Stimulated activated CD4-positive, alpha-beta T cell treated with anti-CD3 and anti-CD28 coated beads, TNF-alpha, amount 100 ng/mL, for 4 hours (primary cell): ENCODE results near the gene DOCK9.
"Not testable (repeated sequence)": the region's sequence is repeated elsewhere in the genome, so short reads cannot be mapped to it uniquely, and the experiment has no call there.

Experiments
- DNase-seq, 3 experiments: peaks; one replicate each; pipeline ENCODE4 v3.0.0-alpha.2; 2020; ENCODE audit warnings: low read depth in 3 of 3

Gene DOCK9

GRCh38 chr13:98823442-98823841, 154.4 kb downstream of the DOCK9 start:
- no peak for DNase-seq

- DNase-seq, result no peak
Measured at GRCh38 chr13:98822225-98822606, 155.6 kb downstream of the DOCK9 start.

- DNase-seq, result no peak
Measured at GRCh38 chr13:98821372-98822224, 156.3 kb downstream of the DOCK9 start.

GRCh38 chr13:98820744-98821371, 157.0 kb downstream of the DOCK9 start:
- no peak for DNase-seq

- DNase-seq, result no peak
Measured at GRCh38 chr13:98820300-98820699, 157.6 kb downstream of the DOCK9 start.

- no peak for DNase-seq
Measured at GRCh38 chr13:98819382-98820010, 158.4 kb downstream of the DOCK9 start.

- no peak for DNase-seq
Measured at GRCh38 chr13:98816406-98816805, 161.5 kb downstream of the DOCK9 start.

GRCh38 chr13:98813993-98814392, 163.9 kb downstream of the DOCK9 start:
- DNase-seq, result no peak

GRCh38 chr13:98812186-98812790, 165.6 kb downstream of the DOCK9 start:
- DNase-seq, result not testable (repeated sequence)

GRCh38 chr13:98810746-98811145, 167.1 kb downstream of the DOCK9 start:
- DNase-seq, result no peak

- DNase-seq, result no peak
Measured at GRCh38 chr13:98809345-98809777, 168.5 kb downstream of the DOCK9 start.

- DNase-seq, result no peak
Measured at GRCh38 chr13:98807774-98808173, 170.1 kb downstream of the DOCK9 start.

GRCh38 chr13:98804336-98804855, 173.5 kb downstream of the DOCK9 start:
- DNase-seq, result no peak

GRCh38 chr13:98803921-98804320, 173.9 kb downstream of the DOCK9 start:
- DNase-seq, result no peak

- no peak for DNase-seq
Measured at GRCh38 chr13:98803111-98803561, 174.7 kb downstream of the DOCK9 start.

- DNase-seq, result no peak
Measured at GRCh38 chr13:98802559-98802958, 175.3 kb downstream of the DOCK9 start.

- DNase-seq, result no peak
Measured at GRCh38 chr13:98801626-98802418, 176.0 kb downstream of the DOCK9 start.

- DNase-seq, result no peak
Measured at GRCh38 chr13:98800078-98800477, 177.8 kb downstream of the DOCK9 start.

- no peak for DNase-seq
Measured at GRCh38 chr13:98798849-98799645, 178.8 kb downstream of the DOCK9 start.

GRCh38 chr13:98797456-98797855, 180.4 kb downstream of the DOCK9 start:
- DNase-seq, result no peak
